RWPE1 (cell line): Measurements from ENCODE around the gene MAGEB3.

Experiments
- CTCF ChIA-PET: fragments of 350-600 bp; sonication (Branson Sonifier 250); formaldehyde crosslinking; extraction: SDS; loops from one replicate; lab custom pipeline; 2021; lab: Yijun Ruan, JAX
- POLR2A ChIA-PET: fragments of 400-600 bp; formaldehyde crosslinking; extraction: SDS; loops from one replicate; lab custom pipeline; 2020; ENCODE audit warnings: antibody characterized with exemption; ENCODE audit not compliant: low non-redundant PET; lab: Yijun Ruan, JAX
- DNase-seq: peaks from one replicate; pipeline ENCODE4 v3.0.0; 2012; ENCODE audit warnings: low spot score
- H3K27ac ChIP-seq: fragments of 450-650 bp; 2 replicates; pipeline ENCODE4 v1.5.1; 2017
- TF ChIP-seq, protein P1 (sequence below): fragments of 450-650 bp; conservative IDR thresholded peaks from 2 replicates; pipeline ENCODE4 v1.5.1; 2017; ENCODE audit warnings: low read depth, mild to moderate bottlenecking

The MAGEB3 gene

DNA sequence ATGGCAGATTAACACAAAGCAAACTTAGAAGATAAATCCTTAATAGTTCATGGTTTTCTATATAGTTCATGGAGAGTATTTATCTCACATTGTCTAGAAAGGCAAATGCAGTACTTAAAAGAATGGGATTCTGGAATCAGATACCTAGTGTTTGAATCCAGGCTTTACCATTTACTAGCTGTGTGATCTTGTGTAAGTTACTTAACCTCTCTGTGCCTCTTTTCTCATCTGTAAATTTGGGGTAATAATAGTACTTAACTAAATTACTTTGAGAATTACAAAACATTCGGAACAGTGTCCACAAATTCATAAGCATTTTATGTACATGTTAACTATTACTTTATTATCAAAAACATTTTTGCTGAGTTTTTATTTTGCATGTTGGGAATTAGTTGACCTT lies 32.3 kb downstream of the MAGEB3 start:
- no peak for DNase-seq
- POLR2A ChIA-PET: no interaction called here
- no peak overlapping the region for H3K27ac ChIP-seq
- CTCF ChIA-PET: no interaction called here
- TF ChIP-seq, protein P1, sequence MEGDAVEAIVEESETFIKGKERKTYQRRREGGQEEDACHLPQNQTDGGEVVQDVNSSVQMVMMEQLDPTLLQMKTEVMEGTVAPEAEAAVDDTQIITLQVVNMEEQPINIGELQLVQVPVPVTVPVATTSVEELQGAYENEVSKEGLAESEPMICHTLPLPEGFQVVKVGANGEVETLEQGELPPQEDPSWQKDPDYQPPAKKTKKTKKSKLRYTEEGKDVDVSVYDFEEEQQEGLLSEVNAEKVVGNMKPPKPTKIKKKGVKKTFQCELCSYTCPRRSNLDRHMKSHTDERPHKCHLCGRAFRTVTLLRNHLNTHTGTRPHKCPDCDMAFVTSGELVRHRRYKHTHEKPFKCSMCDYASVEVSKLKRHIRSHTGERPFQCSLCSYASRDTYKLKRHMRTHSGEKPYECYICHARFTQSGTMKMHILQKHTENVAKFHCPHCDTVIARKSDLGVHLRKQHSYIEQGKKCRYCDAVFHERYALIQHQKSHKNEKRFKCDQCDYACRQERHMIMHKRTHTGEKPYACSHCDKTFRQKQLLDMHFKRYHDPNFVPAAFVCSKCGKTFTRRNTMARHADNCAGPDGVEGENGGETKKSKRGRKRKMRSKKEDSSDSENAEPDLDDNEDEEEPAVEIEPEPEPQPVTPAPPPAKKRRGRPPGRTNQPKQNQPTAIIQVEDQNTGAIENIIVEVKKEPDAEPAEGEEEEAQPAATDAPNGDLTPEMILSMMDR: no peak

GRCh38 chrX:30270639-30271038 lies 40.2 kb downstream of the MAGEB3 start:
- ChIA-PET POLR2A (no interaction called here), CTCF (no interaction called here)
- TF ChIP-seq, protein P1: no peak
- no peak overlapping the region for H3K27ac ChIP-seq
- DNase-seq: no peak

DNA sequence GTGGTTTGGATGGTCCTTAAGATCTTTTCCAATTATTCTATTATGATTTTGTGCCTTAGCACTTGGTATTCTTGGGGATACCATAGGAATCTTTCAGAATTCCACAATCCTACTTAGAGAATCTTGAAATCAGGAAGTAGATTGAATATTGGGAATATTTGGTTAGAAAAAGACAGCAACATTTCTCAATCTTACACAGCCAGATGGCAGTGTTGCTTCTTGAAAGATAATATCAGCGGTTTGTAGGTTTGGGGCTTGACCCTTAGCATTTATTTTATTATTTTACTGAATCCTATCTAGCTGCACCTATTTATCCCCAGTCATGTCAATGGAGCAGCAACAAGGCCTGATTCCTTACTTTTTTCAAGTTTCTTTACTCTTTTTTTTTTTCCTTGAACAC lies 45.0 kb downstream of the MAGEB3 start:
- ChIA-PET POLR2A (no interaction called here), CTCF (no interaction called here)
- H3K27ac ChIP-seq: no peak overlapping the region
- TF ChIP-seq, protein P1: peak; percentile 24
- DNase-seq: peak; percentile 3

- ChIA-PET POLR2A (no interaction called here), CTCF (interaction anchor here (0.7 kb wide), 1 partner anchor 248 kb away, joined by 4 read pairs; no protein-coding TSS in a partner anchor)
- no peak overlapping the region for H3K27ac ChIP-seq
- no peak for DNase-seq
- TF ChIP-seq, protein P1: no peak
Observed at GRCh38 chrX:30278365-30278764, 47.9 kb downstream of the MAGEB3 start.

DNA sequence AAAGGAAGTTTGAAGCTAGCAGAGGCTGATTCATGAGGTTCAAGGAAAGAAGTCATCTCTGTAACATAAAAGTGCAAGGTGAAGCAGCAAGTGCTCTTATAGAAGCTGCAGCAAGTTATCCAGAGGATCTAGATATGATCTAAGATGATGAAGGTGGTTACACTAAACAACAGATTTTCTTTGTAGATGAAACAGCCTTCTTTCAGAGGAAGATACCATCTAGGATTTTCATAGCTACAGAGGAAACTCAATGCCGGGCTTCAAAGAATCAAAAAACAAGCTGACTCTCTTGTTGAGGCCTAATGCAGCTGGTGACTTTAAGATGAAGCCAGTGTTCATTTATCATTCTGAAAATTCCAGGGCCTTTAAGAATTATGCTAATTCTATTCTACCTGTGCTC lies 50.0 kb downstream of the MAGEB3 start:
- ChIA-PET POLR2A (no interaction called here), CTCF (interaction anchor here (0.6 kb wide), 1 partner anchor 48 kb away, joined by 4 read pairs; no protein-coding TSS in a partner anchor)
- TF ChIP-seq, protein P1: no peak
- DNase-seq: no peak
- no peak overlapping the region for H3K27ac ChIP-seq

GRCh38 chrX:30282527-30282926 lies 52.1 kb downstream of the MAGEB3 start:
- ChIA-PET CTCF (no interaction called here), POLR2A (no interaction called here)
- no peak overlapping the region for H3K27ac ChIP-seq
- TF ChIP-seq, protein P1: no peak
- DNase-seq: no peak
